NCI-H1417 (cell line): ENCODE measurements around the gene RAB31.

Experiments used
- DNase-seq, 3 experiments: peaks; one replicate each; lab custom pipeline; 2025; lab: John Stamatoyannopoulos, UW

The RAB31 gene

DNA sequence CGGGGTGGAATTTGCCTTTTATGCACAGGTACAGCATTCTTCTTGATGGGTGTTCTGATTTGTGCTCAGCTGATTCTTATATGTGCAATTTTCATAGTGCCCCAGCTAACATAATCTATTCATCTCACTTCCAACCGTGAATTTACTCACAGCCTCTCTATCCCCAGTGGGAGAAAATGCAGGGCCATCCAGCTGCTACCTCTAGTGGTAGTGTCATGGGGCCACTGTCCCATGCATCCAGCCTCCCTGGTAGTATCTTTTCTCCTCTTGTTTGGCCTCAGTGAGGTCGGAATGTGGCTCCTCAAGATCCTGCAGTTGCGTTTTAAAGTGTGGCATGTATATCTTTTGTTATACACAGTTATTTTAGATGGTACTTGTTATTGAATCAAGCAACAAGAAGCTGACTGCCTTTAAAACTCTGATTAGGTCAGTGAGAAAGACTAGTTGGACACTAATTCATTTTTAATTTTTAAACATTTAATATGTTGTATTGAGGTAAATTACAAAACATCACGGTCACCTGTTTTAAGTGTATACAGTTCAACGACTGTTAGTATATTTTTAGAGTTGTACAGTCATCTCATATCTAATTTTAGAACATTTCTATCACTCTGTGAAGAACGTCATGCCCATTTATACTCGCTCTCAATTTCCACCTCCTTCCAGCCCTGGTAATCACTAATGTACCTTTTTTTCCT lies 109.8 kb downstream of the RAB31 start:
- DNase-seq: no peak

DNA sequence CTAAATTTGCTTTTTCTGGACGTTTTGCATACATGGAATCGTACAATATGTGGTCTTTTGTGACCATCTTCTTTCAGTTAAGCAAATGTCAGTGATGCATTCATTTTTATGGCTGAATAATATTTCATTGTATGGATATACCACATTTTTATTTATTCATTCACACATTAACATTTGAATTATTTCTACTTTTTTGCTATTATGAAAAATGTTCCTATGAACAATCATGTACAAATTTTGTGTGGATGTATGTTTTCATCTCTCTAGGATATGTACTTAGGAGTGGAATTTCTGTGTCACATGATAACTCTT lies 110.3 kb downstream of the RAB31 start:
- DNase-seq: no peak

DNA sequence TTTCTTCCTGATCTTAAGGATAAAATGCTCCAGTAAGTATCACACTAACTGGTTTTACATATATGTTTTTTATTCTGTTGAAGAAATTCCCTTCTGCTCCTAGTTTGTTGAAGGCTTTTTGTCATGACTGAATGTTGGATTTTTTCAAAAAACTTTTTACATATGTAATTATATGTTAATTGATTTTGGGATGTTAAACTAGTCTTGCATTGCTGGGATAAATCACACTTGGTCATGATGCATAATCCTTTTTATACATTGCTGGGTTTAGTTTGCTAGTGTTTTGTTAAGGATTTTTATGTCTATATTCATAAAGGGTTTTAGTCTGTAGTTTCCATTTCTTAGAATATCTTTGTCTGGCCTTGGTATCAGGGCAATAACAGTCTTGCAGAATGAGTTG lies 112.0 kb downstream of the RAB31 start:
- DNase-seq: no peak

DNA sequence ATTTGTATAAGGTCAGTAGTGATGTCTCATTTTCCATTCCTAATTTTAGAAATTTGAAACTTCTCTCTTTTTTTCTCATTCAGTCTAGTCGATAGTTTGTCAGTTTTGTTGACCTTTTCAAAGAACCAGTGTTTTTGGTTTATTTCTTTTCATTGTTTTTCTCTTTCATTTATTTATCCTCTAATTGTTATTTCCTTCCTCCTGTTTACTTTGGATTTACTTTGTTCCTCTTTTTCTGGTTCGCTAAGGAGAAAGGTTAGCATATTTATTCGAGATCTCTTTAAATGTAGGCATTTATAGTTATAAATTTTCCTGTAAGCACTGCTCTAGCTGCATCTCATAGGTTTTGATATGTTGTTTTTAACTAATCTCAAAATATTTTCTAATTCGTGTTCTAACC lies 112.6 kb downstream of the RAB31 start:
- DNase-seq: no peak

DNA sequence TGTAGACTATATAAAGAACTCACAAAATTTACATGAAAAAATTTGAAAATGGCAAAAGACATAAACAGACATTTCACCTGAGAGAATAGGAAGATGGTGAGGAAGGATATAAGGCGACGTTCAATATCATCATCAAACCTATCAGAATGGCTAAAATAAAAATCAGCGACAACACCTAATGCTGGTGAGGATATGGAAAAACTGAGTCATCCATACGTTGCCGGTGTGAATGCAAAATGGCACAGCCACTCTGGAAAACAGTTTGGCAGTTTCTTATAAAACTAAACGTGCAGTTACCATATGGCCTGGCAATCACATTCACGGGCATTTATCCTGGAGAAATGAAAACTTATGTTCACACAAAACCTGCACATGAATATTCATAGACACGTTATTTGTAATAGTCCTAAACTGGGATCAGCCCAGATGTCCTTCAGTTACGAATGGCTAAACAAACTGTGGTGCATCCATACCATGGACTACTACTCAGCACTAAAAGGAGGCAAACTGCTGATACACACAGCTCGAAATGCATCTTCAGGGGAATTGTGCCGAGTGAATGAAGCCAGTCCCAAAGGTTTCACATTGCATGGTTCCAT lies 114.6 kb downstream of the RAB31 start:
- DNase-seq: no peak

DNA sequence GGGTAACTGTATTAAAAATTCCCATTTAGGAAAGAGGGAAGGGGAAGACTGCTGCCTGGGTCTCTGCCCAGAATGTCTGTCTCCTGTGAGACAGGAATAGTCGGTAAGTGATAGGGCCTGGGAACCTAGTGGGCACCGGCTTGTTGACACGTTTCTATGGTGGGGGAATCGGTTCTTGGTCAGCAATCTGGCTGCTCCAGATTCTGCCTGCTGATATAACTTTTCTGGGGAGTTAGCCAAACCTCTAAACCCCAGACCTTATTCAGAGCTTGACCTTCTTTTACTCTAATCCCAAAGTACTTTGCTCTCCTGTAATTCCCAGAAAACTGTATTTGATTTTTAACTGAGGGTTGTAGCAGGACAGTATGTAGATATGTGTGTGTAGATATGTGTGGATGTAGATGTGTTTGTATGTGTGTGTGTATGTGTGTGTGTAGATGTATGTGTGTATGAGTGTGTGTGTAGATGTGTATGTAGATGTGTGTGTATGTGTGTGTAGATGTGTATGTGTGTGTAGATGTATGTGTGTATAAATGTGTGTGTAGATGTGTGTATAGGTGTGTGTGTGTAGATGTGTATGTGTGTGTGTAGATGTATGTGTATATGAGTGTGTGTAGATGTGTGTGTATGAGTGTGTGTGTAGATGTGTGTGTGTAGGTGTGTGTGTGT lies 115.8 kb downstream of the RAB31 start:
- DNase-seq: no peak

DNA sequence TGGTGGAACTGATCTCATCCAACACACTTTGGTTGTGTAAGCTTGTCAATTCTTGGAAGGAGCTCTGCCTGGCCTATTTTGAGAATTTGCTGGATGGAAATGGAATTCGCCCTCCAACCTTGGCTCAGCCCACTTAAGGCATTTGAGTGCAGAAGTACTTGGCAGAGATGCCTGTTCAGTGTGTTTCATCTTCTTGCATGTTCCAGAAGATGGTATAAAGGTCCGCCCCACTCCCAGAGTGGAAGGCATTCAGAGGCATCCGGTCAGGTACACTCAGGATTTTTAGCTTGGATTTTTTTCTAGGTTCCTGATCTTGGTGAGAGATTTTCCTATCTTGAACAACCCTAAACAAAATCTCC lies 116.4 kb downstream of the RAB31 start:
- no peak for DNase-seq

DNA sequence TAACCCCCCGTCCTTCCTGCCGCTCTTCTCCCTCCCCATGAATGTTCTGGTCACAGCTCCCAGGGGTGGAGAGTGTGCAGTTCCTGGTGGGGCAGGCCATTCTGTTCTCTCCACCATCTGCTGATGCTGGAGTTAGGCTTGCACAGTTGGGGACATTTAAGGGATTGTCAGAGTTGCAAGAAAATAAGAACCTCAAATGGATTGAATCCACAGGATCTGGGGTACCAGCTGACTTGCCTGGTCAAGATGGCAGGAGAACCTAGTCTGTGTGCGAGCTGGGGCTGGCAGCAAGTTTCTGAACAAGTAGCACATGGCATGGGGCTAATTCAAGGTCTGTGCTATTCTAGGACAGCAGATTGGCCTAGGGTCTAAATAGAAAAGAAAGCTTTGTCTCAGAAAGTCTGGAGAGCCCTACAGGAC lies 116.9 kb downstream of the RAB31 start:
- DNase-seq: no peak

DNA sequence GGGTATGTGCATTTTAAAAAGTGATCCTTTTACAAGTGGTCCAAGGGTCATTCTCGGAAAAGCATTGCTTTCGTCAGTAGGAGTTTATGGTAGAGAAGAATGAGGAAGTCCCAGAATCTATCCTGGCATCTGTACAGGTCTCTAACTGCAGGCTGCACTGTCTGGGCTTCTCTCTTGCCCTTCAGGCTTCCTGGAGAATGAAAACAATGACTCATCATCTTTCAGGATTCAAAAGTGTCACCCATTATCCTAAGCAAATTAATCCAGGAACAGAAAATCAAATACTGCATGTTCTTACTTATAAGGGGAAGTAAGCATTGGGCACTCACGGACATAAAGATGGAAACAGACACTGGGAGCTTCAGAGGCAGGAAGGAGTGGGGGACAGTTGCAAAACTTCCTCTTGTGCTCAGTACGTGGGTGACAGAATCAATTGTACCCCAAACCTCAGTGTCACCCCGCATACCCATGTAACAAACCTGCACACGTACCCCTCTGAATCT lies 117.5 kb downstream of the RAB31 start:
- DNase-seq: peak in 1 of 3 experiments; percentile 28

DNA sequence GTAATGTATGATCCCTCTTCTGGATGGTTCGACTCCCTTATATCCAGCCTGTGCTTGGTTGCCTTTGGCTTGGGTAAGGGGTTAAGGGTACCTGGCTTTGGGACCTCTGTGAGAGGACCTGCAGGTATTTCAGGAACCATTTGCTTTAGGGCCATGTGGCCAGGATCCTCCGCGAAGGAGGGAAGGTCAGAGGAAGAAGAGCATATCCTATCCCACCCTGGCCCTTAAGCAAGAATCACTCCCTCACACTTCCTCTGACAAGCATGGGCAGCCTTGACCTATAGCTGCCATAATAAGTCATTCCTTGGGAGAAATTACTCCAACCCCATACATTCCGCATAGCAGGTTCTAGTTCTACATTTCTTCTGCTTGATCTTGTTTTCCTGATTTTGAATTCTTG lies 118.6 kb downstream of the RAB31 start:
- no peak for DNase-seq

DNA sequence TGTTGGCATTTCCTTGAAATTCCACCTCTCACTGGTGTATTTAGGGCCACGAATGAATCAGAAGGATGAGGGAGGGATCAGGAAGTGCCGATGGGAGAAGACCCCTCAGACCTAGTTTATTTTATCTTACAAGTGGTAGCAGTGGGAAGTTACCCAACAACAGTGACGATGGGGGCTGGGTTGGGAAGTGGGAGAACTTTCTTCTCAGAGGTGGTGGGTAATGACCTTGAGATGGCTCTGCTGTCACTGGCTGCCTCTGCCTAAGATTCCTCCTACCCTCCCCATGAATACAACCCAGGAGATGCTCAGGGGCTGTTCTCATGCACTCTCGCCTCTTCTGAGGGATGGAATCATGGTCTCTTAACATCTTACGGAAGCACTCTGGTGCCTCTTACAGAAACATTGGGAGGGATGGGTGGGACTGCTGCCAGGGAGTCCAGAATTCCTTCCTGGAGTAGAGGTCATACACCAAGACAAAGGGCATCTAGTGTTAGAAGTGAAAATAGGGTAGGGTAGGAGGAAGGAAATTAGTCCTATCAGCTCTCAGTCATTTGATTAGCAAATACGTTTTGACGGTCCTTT lies 119.2 kb downstream of the RAB31 start:
- no peak for DNase-seq

DNA sequence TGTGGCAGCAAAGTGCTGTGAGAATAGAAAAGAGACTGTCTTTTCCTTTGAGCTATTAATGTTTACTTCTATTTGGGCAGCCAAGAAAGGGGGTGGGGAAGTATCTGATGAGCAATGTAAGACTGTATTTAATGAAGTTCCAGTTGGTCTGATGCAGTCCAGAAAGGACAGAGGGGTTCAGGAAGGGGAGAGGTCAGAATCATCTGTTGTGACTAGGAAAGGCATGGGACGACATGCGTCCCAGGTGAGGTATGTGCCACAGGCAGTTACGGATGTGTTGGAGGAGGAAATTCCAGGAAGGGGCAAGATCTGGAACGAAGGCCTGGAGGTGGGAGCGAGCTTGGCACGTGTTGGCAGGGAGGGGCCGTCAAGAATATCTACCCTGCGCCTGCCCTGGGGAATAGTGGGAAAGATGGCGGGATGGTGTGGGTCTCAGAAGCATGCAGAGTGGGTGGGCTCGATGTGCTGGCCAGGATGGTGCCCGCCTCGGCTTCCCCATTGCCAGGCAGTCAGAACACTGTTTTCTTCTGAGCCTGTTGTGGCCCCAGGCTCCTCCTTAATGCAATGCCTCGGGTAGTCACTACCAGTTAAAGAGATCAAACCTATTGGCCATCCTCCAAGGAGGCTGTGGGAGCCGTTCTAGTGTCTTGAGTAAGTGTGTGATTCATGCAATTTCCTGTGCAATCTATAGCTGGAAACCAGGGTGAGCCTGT lies 119.8 kb downstream of the RAB31 start:
- DNase-seq: no peak

DNA sequence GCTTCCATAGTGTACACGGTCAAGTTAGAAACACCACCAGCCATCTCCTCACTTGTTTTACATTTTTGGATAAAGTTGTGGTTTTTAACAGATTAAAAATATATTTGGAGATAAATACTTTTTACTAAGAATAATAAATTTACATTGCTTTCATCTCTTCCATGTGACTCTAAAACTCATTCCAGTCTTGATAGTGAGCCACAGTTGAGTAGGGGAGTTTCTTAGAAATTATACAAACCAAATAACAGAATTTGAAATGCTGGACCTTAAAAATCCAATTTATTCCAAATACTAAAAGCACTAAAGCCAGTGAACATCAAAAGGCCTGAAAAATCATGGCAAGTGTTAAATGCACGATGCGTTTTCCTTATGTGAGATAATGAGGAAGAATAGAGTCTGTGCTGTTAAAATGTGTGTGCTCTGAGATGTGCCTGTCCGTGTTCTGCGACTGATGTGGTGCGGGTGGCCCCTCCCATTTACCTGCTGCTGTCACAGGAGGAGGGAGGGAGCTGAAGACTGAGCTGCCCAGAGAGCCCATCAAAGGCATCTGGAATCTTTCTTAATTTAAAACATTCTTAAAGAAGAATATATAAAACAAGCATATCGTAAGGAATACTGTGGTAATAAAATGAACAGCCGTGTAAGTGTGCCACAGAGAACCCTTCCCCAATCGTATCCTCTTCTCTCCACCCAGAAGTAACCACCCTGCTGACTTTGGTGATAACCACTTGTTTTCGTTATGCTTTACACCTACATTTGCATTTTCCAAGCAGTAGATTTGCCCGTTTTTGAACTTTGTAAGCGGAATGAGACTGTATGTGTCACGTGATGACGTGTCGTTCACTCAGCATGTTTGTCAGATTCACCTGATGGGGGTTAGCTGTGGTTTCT lies 120.7 kb downstream of the RAB31 start:
- DNase-seq: no peak

DNA sequence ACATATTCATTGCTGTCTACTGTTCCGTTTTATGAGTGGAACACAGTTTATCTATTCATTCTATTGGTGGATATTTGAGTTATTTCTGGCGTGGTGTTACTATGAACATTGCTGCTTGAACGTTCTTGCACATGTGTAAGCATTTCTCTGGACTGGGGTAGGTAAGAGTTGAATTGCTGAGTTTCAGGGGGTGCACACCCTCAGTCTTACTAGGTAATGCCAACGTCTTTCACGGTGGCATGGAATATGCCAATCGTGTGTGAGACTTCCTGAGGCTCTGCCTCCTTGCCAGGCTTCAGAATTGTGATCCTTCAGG lies 121.3 kb downstream of the RAB31 start:
- no peak for DNase-seq

DNA sequence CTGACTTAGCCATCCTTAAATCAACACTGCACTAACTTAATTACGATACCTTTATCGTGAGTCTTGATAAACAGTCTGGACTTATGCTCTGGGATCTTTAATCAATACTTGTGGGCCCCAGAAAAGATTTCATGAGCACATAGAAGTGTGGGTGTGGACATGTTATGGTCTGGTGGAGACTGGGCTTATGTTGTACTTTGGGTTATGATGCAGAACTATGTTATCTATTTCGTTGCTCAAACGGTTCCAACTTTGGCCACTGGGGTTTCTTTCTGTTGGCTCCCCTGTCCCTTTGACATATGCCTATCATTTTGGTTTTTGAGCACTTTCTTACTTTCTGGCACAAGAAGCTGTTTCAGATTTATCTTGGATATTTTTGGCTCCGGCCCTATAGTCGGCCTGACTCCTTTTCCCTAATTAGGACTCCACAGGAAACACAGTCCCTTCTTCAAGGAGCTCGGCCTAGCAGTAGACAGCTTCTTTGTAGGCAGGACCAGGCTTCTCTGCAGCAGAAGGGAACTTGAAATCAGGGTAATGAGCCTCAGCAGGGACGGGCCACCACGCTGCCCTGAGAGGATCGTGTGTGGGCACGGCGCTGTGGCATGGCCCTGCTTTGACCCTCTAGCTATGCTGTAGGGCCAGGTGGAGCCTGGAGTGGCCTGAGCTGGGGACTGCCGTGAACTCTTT lies 123.1 kb downstream of the RAB31 start:
- no peak for DNase-seq

DNA sequence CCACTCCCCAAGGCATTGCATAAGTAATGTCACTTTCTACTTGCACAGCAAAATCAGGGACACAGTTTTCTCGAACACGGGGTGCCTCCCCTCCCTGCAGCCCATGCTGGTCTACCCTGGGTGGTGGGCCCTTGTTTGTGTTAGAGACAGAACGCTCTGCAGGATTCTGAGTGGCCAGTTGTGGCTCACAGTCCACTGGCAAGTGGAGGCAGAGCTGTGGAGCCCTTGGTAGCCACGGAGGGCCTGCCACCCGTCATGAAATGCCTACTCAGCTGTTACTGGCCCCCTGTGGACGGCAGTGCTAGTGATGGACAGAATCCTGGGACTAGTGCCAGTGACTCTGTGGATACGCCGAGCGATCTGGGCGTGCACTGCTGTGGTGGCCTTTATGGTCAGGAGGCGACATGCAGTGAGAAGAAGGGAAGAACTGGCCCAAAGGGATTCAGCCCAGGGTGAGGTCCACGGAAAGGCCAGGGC lies 123.7 kb downstream of the RAB31 start:
- no peak for DNase-seq

DNA sequence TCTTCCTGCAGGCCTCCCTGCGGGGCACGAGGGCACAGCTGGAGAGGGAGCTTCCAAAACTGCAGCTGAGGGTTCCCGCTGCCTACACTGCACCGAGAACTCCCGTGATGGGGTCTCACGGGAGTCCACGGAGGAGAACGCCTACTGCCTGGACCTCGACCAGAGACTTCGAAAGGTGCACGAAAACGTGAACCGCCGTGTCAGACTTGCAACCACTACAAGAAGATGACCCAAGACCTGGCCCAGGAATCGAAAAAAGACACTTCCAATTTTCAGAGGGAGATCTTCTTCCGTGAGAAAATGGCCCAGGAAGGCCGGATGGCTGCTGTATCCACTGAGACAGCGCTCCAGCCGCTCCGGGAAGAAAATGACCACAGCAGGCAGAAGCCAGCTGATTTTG lies 124.8 kb downstream of the RAB31 start:
- no peak for DNase-seq

DNA sequence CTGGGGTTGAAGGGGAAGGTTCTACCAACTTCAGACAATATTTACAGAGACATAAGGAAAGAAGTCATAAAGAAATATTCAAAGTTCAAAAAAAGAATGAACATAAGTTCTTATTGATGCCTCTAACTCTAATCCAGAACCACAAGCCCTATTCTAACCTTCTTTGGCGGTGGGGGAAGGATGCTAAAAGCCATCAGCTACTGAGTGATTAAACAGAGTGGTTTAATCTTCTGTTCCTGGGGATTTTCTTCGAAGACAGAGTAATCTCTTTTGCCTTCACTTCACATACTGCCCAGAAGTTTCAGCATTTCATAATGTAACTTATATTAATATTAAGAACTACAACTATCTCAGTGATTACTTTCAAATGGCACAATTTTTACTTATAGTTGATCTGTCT lies 126.5 kb downstream of the RAB31 start:
- no peak for DNase-seq

DNA sequence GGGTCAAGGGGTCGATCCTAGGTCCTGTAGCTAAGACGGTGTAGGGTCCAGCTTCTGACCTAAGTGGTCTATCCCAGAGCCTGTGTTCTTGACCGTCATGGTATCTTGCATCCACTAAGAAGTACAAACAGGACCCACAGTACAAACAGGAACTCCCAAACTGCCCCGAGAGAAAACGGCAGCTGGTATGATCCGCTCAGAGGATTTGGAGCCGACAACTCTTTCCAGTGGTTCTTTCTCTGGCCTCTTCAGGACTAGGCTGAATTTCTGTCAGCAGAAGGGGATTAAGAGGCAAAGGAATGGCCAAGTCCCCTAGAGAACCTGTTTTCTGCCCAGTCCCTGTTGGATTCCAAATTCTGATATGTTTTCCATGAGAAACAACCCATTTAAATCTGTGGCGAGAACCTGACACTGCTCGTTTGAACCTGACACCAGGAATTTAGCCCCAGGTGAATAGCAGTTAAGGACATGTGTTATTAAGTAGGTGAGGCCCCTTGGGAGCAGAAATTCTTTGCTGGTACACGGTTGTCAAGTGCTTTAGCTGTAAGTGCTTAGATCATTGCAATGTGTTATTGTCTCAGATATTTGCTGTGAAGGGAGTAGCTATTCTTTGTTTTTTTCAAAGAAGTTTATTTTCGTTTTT lies 127.1 kb downstream of the RAB31 start:
- peak; percentile 51 to 88 (median 79) for DNase-seq

DNA sequence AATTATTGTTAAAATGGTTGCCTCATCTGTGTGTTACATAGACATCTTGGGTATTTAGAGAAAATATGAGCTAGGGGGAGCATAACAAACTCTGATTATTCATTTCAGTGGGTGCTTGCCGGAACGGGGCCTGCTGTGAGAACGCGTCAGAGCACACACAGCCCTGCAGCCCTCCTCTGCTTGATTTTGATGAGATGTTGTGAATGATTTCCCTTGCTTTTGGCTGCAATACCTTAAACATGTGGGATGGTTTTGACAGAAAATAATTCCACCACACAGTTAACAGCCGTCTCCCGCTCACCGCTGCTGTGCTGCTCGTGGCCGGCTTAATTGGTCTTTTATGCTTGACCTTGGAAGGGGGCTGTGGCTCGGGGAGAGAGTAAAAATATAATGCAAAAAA lies 127.7 kb downstream of the RAB31 start:
- DNase-seq: peak in 2 of 3 experiments; percentile 29 to 79
